HepG2 (cell line): ENCODE results near the gene UBE2C. TPM values are rescaled to one million over a fixed set of nuclear protein-coding genes. Genes with fewer than 3 reads are reported as not detected.

Experiments used
- FOXA1 ChIP-seq, 2 experiments: fragments of 450-650 bp in 1 of 2; sonication (generic) in 1 of 2; formaldehyde crosslinking in 1 of 2; IDR thresholded peaks; 2 replicates each; pipeline versions ENCODE4 v1.4.0 to v1.6.1; 2016 to 2020; ENCODE audit warnings: missing genetic modification reagents in 1 of 2
- NRL ChIP-seq: sonication (generic); formaldehyde crosslinking; IDR thresholded peaks from 2 replicates; pipeline ENCODE4 v1.5.0; 2020; ENCODE audit warnings: missing genetic modification reagents, mild to moderate bottlenecking, moderate library complexity, borderline replicate concordance
- RELA ChIP-seq: sonication (generic); formaldehyde crosslinking; IDR thresholded peaks from 2 replicates; pipeline ENCODE4 v1.4.0; 2020; ENCODE audit warnings: missing genetic modification reagents
- ZBTB21 ChIP-seq: sonication (generic); formaldehyde crosslinking; IDR thresholded peaks from 2 replicates; pipeline ENCODE4 v1.4.0; 2020; ENCODE audit warnings: missing genetic modification reagents
- polyA plus RNA-seq, 8 experiments: library from polyadenylated mRNA; depleted of rRNA in 3 of 8; stranded (reverse) in 7 of 8; unstranded in 1 of 8; fragments of >200 nt; fragmentation: Illumina TruSeq in 4 of 8; extraction: Trizol in 4 of 8; gene quantifications; 2 replicates each; pipeline versions ENCODE4 v1.2.1 to v1.2.3, GENCODE V29; 2011 to 2016; ENCODE audit warnings: low read depth in 4 of 8, missing spikeins in 1 of 8, mixed read lengths in 1 of 8; ENCODE audit not compliant: insufficient read depth in 1 of 8
- total RNA-seq, 5 experiments: library from RNA; depleted of rRNA; stranded (reverse); fragments of >200 nt; fragmentation: Illumina TruSeq; extraction: Trizol; gene quantifications; 2 replicates each; pipeline ENCODE4 v1.2.3, GENCODE V29; 2016; ENCODE audit warnings: low read depth in 1 of 5
- TF ChIP-seq, protein P1 (sequence below): sonication (generic); formaldehyde crosslinking; IDR thresholded peaks from 2 replicates; pipeline ENCODE4 v1.5.1; 2020; ENCODE audit warnings: missing genetic modification reagents, mild to moderate bottlenecking, borderline replicate concordance
- TF ChIP-seq, protein P2 (sequence below): sonication (generic); formaldehyde crosslinking; IDR thresholded peaks from 2 replicates; pipeline ENCODE4 v1.4.0; 2020; ENCODE audit warnings: mild to moderate bottlenecking, missing genetic modification reagents
- TF ChIP-seq, protein P3 (sequence below): sonication (generic); formaldehyde crosslinking; IDR thresholded peaks from 2 replicates; pipeline ENCODE4 v1.4.0; 2020; ENCODE audit warnings: missing genetic modification reagents, mild to moderate bottlenecking, borderline replicate concordance
- TF ChIP-seq, protein P4 (sequence below): sonication (generic); formaldehyde crosslinking; IDR thresholded peaks from 2 replicates; pipeline ENCODE4 v1.5.1; 2020; ENCODE audit warnings: mild to moderate bottlenecking, missing genetic modification reagents, moderate library complexity

UBE2C gene
- total and polyA plus RNA-seq, 2 of the 13 experiments (the other 11 are each of a cell fraction or from before 2014, with no cell fraction given), result 100 to 123 TPM

DNA sequence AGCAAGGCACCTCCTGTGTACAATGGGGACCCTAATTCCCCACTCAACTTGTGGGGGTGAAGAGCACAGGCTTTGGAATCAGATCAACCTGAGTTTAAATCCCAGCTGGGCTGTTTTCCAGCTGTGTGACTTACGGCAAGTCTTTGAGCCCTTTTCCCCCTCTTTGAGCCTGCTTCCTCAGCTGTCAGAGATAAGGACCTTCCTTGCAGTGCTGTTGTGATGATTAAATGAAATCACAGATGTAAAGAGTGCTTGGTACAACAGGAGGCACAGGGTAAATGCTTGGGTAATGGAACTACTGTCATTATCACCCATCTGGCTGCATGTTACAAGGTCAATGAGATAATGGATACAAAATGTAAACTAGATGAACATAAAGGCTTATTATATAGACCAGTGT lies 24.4 kb downstream of the UBE2C start (continued):
- TF ChIP-seq, protein P1, sequence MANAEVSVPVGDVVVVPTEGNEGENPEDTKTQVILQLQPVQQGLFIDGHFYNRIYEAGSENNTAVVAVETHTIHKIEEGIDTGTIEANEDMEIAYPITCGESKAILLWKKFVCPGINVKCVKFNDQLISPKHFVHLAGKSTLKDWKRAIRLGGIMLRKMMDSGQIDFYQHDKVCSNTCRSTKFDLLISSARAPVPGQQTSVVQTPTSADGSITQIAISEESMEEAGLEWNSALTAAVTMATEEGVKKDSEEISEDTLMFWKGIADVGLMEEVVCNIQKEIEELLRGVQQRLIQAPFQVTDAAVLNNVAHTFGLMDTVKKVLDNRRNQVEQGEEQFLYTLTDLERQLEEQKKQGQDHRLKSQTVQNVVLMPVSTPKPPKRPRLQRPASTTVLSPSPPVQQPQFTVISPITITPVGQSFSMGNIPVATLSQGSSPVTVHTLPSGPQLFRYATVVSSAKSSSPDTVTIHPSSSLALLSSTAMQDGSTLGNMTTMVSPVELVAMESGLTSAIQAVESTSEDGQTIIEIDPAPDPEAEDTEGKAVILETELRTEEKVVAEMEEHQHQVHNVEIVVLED, result no peak
- TF ChIP-seq, protein P2, sequence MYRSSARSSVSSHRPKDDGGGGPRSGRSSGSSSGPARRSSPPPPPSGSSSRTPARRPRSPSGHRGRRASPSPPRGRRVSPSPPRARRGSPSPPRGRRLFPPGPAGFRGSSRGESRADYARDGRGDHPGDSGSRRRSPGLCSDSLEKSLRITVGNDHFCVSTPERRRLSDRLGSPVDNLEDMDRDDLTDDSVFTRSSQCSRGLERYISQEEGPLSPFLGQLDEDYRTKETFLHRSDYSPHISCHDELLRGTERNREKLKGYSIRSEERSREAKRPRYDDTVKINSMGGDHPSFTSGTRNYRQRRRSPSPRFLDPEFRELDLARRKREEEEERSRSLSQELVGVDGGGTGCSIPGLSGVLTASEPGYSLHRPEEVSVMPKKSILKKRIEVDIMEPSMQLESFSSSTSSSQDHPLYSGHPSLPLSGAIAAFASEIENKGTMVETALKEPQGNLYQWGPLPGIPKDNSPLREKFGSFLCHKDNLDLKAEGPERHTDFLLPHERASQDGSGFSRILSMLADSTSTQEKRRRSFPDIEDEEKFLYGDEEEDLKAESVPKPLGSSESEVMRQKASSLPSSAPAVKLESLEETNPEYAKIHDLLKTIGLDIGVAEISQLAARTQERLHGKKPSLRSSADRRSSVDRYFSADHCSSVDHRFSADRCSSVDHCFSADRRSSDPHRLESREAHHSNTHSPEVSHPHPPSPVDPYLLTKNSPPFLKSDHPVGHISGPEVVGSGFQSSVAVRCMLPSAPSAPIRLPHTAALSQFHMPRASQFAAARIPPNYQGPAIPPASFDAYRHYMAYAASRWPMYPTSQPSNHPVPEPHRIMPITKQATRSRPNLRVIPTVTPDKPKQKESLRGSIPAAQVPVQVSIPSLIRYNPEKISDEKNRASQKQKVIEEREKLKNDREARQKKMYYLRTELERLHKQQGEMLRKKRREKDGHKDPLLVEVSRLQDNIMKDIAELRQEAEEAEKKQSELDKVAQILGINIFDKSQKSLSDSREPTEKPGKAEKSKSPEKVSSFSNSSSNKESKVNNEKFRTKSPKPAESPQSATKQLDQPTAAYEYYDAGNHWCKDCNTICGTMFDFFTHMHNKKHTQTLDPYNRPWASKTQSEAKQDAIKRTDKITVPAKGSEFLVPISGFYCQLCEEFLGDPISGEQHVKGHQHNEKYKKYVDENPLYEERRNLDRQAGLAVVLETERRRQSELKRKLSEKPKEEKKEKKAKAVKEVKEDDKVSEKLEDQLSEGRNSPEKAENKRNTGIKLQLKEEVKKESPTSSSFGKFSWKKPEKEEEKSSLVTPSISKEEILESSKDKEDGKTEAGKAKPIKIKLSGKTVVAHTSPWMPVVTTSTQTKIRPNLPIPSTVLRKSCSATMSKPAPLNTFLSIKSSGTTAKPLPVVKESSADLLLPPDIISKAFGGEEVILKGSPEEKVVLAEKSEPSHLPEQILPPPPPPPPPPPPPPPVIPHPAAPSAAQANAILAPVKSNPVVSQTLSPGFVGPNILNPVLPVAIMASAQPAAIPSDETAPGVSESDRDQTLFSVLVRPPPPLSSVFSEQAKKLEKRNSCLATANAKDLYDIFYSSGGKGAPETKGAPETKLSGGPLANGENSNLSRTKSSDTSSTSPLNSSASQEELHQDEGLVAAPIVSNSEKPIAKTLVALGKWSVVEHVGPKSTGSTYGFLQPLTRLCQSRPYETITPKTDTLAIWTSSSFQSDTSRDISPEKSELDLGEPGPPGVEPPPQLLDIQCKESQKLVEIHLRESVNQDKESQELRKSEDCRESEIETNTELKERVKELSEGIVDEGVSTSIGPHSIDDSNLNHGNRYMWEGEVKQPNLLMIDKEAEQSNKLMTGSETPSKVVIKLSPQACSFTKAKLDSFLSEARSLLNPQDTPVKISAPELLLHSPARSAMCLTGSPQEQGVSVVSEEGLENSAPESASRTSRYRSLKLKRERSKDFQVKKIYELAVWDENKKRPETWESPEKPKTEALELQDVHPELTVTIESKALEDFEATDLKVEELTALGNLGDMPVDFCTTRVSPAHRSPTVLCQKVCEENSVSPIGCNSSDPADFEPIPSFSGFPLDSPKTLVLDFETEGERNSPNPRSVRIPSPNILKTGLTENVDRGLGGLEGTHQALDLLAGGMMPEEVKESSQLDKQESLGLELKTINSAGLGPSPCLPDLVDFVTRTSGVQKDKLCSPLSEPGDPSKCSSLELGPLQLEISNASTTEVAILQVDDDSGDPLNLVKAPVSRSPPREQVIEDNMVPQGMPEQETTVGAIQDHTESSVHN, result no peak
- TF ChIP-seq, protein P3, sequence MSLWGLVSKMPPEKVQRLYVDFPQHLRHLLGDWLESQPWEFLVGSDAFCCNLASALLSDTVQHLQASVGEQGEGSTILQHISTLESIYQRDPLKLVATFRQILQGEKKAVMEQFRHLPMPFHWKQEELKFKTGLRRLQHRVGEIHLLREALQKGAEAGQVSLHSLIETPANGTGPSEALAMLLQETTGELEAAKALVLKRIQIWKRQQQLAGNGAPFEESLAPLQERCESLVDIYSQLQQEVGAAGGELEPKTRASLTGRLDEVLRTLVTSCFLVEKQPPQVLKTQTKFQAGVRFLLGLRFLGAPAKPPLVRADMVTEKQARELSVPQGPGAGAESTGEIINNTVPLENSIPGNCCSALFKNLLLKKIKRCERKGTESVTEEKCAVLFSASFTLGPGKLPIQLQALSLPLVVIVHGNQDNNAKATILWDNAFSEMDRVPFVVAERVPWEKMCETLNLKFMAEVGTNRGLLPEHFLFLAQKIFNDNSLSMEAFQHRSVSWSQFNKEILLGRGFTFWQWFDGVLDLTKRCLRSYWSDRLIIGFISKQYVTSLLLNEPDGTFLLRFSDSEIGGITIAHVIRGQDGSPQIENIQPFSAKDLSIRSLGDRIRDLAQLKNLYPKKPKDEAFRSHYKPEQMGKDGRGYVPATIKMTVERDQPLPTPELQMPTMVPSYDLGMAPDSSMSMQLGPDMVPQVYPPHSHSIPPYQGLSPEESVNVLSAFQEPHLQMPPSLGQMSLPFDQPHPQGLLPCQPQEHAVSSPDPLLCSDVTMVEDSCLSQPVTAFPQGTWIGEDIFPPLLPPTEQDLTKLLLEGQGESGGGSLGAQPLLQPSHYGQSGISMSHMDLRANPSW (CRISPR knock-in tag), result no peak
- TF ChIP-seq NRL, result no peak
- no peak for TF ChIP-seq FOXA1 (IDR thresholded peaks at IDR 0.05)
- peak; percentile 26; the same call in 1 of the 2 replicates for TF ChIP-seq FOXA1 (CRISPR knock-in tag; IDR thresholded peaks at IDR 0.05)
- TF ChIP-seq ZBTB21 (CRISPR knock-in tag), result no peak
- TF ChIP-seq RELA, result no peak
- TF ChIP-seq, protein P4, sequence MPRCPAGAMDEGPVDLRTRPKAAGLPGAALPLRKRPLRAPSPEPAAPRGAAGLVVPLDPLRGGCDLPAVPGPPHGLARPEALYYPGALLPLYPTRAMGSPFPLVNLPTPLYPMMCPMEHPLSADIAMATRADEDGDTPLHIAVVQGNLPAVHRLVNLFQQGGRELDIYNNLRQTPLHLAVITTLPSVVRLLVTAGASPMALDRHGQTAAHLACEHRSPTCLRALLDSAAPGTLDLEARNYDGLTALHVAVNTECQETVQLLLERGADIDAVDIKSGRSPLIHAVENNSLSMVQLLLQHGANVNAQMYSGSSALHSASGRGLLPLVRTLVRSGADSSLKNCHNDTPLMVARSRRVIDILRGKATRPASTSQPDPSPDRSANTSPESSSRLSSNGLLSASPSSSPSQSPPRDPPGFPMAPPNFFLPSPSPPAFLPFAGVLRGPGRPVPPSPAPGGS (CRISPR knock-in tag), result no peak
